Endothelial cell (in vitro differentiated cells): ENCODE results near the gene SDK2. TPM values are rescaled to one million over a fixed set of nuclear protein-coding genes. Genes with fewer than 3 reads are reported as not detected.
A peak's percentile ranks its signal among the peaks of the same experiment; 100 is the strongest.

Source experiments
- DNase-seq: peaks from one replicate; pipeline ENCODE4 v3.0.0; 2021; ENCODE audit warnings: low spot score
- H3K27ac Mint-ChIP-seq: one replicate; pipeline ENCODE4 v1.8.0; 2021; ENCODE audit warnings: mixed read lengths, inconsistent platforms; ENCODE audit not compliant: unreplicated experiment
- H3K27me3 Mint-ChIP-seq: one replicate; pipeline ENCODE4 v1.8.0; 2021; ENCODE audit warnings: mild to moderate bottlenecking, moderate library complexity, mixed read lengths, inconsistent platforms; ENCODE audit not compliant: unreplicated experiment
- H3K36me3 Mint-ChIP-seq: one replicate; pipeline ENCODE4 v1.8.0; 2021; ENCODE audit warnings: mild to moderate bottlenecking, low read depth, mixed read lengths, inconsistent platforms; ENCODE audit not compliant: unreplicated experiment
- H3K4me1 Mint-ChIP-seq: one replicate; pipeline ENCODE4 v1.8.0; 2021; ENCODE audit warnings: mild to moderate bottlenecking, mixed read lengths, inconsistent platforms; ENCODE audit not compliant: unreplicated experiment
- H3K4me3 Mint-ChIP-seq: one replicate; pipeline ENCODE4 v1.8.0; 2021; ENCODE audit warnings: mild to moderate bottlenecking, mixed read lengths, inconsistent platforms; ENCODE audit not compliant: unreplicated experiment
- H3K9me3 Mint-ChIP-seq: one replicate; pipeline ENCODE4 v1.8.0; 2021; ENCODE audit warnings: mixed read lengths, inconsistent platforms; ENCODE audit not compliant: unreplicated experiment
- total RNA-seq: library from RNA; stranded (reverse); fragmentation: NEBNext Ultra II Directional; extraction: Animal tissue kit (Norgen Biotek cat#: 25700); gene quantifications from one replicate; pipeline ENCODE4 v1.2.1, GENCODE V29; 2021; ENCODE audit not compliant: unreplicated experiment
- TF ChIP-seq, protein P1 (sequence below): fragments of 200-600 bp; sonication (generic); IDR thresholded peaks from one replicate; pipeline ENCODE4 v1.5.0; 2021; ENCODE audit warnings: antibody characterized with exemption; ENCODE audit not compliant: unreplicated experiment

SDK2 gene
- total RNA-seq, 1 donor from 2014 or later, result 2.4 TPM

- no peaks in the 10 kb centered on the region for H3K9me3 Mint-ChIP-seq
- H3K27me3 Mint-ChIP-seq, result peaks cover 14% of the 10 kb centered on the region
- H3K4me3 Mint-ChIP-seq, result no peak overlapping the region
- TF ChIP-seq, protein P1, sequence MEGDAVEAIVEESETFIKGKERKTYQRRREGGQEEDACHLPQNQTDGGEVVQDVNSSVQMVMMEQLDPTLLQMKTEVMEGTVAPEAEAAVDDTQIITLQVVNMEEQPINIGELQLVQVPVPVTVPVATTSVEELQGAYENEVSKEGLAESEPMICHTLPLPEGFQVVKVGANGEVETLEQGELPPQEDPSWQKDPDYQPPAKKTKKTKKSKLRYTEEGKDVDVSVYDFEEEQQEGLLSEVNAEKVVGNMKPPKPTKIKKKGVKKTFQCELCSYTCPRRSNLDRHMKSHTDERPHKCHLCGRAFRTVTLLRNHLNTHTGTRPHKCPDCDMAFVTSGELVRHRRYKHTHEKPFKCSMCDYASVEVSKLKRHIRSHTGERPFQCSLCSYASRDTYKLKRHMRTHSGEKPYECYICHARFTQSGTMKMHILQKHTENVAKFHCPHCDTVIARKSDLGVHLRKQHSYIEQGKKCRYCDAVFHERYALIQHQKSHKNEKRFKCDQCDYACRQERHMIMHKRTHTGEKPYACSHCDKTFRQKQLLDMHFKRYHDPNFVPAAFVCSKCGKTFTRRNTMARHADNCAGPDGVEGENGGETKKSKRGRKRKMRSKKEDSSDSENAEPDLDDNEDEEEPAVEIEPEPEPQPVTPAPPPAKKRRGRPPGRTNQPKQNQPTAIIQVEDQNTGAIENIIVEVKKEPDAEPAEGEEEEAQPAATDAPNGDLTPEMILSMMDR, result no peak
- no peak for DNase-seq
- no peak overlapping the region for H3K27ac Mint-ChIP-seq
- H3K4me1 Mint-ChIP-seq, result no peaks in the 10 kb centered on the region
- peaks cover 5% of the 10 kb centered on the region for H3K36me3 Mint-ChIP-seq
Measured at GRCh38 chr17:73547790-73548189, 96.5 kb downstream of the SDK2 start.

- TF ChIP-seq, protein P1, result no peak
- Mint-ChIP-seq H3K36me3 (peaks cover 5% of the 10 kb centered on the region), H3K27ac (no peak overlapping the region), H3K27me3 (peaks cover 14% of the 10 kb centered on the region), H3K4me1 (no peaks in the 10 kb centered on the region), H3K4me3 (no peak overlapping the region), H3K9me3 (no peaks in the 10 kb centered on the region)
- DNase-seq, result no peak
Measured at GRCh38 chr17:73546770-73547536, 97.3 kb downstream of the SDK2 start.

DNA sequence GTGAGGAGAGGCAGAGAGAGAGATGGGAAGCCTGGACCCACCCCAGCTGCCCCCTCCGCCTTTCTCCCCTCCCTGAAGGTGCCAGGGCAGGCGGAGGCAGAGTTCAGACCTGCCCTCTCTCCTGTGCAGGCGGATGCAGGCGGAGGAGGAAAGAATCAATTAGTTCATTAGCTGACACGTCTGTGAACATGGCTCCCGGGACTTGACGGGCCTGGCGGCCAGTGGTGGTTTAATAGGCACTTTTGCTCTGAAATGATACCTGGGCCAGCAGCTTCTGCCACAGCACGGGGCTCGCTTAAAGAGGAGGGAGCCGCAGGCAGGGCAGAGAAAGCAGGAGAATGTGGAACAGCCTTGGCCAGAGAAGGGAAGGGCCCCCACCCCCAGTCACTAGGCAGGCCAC, 98.1 kb downstream of the SDK2 start:
- Mint-ChIP-seq H3K36me3 (peaks cover 5% of the 10 kb centered on the region), H3K27ac (no peak overlapping the region), H3K9me3 (no peaks in the 10 kb centered on the region), H3K27me3 (peaks cover 15% of the 10 kb centered on the region), H3K4me3 (no peak overlapping the region), H3K4me1 (no peaks in the 10 kb centered on the region)
- no peak for DNase-seq
- TF ChIP-seq, protein P1, result no peak

DNA sequence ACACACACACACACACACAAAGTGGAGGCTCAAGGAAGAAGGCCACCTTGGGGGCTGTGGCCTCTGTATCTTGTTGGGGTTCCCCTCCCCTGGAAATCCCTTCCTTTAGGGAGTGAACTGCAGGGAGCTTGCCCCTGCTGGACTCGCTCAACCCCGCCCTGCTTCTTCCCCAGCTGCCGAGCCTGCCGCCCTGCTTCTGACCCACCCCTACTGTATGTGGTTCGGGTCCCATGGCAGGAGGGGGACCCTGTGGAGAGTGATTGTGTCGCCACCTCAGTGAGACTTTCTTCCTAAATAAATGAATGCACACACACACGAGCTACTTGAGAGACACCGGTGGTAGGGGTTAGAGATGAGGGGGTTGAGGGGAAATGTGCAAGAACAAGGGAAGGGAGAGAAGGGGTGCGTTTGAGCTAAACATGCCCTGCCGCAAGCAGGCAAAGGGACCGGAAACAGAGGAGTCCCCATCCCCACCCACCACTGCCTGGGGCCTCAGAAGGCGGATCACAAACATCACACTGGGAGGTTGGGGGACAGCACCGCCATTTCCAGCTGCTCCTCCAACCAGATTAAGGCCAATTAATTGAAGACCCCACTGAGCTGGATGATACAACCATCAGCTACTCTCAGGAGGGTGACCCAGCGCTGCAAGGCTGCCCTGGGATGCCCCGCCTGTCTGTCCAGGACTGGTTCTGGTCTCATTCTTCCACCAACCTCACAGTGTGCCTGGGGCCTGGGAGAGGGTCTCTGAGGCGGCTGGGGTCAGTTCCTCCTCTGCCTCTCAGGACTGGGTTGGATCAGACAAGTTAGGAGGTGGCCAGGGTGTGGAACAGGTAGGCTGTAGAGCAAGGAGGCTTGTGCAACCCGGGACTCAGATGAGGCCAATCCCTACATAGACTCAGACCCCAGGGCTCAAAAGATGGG, 98.9 kb downstream of the SDK2 start:
- H3K4me1 Mint-ChIP-seq, result no peaks in the 10 kb centered on the region
- no peaks in the 10 kb centered on the region for H3K9me3 Mint-ChIP-seq
- peaks cover 12% of the 10 kb centered on the region for H3K27me3 Mint-ChIP-seq
- H3K4me3 Mint-ChIP-seq, result no peak overlapping the region
- H3K36me3 Mint-ChIP-seq, result peaks cover 5% of the 10 kb centered on the region
- DNase-seq, result no peak
- H3K27ac Mint-ChIP-seq, result no peak overlapping the region
- TF ChIP-seq, protein P1, result no peak

- TF ChIP-seq, protein P1, result no peak
- Mint-ChIP-seq H3K4me1 (no peaks in the 10 kb centered on the region), H3K27me3 (peaks cover 9% of the 10 kb centered on the region), H3K9me3 (no peaks in the 10 kb centered on the region), H3K4me3 (no peak overlapping the region), H3K27ac (peak overlapping the region; percentile 70), H3K36me3 (peaks cover 5% of the 10 kb centered on the region)
- DNase-seq, result no peak
Measured at GRCh38 chr17:73544333-73544732, 99.9 kb downstream of the SDK2 start.
